A673 (cell line): Measurements from ENCODE around the gene ZNF41. TPM values are rescaled to one million over a fixed set of nuclear protein-coding genes. Genes with fewer than 3 reads are reported as not detected.

ENCODE experiments used
- BruUV-seq: library from RNA; stranded (reverse); fragments of 400-500 nt; replicated peaks from 2 replicates; lab custom pipeline; 2021; lab: Mats Ljungman, UMichigan
- CTCF ChIA-PET: fragments of 300-600 bp; sonication (Branson Sonifier 250); formaldehyde crosslinking; loops from one replicate; lab custom pipeline; 2022; ENCODE audit warnings: antibody characterized with exemption; lab: Charles Lee
- POLR2A ChIA-PET: fragments of 300-600 bp; sonication (Branson Sonifier 250); formaldehyde crosslinking; loops from one replicate; lab custom pipeline; 2022; ENCODE audit warnings: antibody characterized with exemption; ENCODE audit not compliant: low non-redundant PET; lab: Charles Lee
- DNase-seq: peaks from one replicate; pipeline ENCODE4 v3.0.0-alpha.2; 2015; ENCODE audit warnings: low spot score
- H3K27ac ChIP-seq: fragments of 200-600 bp; sonication (generic); 2 replicates; pipeline ENCODE4 v1.5.1; 2016; ENCODE audit warnings: mixed run types, low read depth, mild to moderate bottlenecking, mixed read lengths, antibody characterized with exemption, low read length; ENCODE audit not compliant: poor library complexity, severe bottlenecking
- H3K27me3 ChIP-seq: fragments of 200-600 bp; sonication (generic); replicated peaks from 2 replicates; pipeline ENCODE4 v1.6.1; 2017; ENCODE audit warnings: mixed run types, low read depth, mild to moderate bottlenecking, mixed read lengths, antibody characterized with exemption, low read length; ENCODE audit not compliant: insufficient read depth, poor library complexity
- H3K36me3 ChIP-seq: fragments of 200-600 bp; sonication (generic); 2 replicates; pipeline ENCODE4 v1.6.1; 2016; ENCODE audit warnings: mixed run types, mild to moderate bottlenecking, mixed read lengths, antibody characterized with exemption, low read length; ENCODE audit not compliant: insufficient read depth, poor library complexity, severe bottlenecking
- H3K4me1 ChIP-seq: fragments of 200-600 bp; sonication (generic); 2 replicates; pipeline ENCODE4 v1.6.1; 2017; ENCODE audit warnings: mixed run types, mild to moderate bottlenecking, mixed read lengths, antibody characterized with exemption, low read length; ENCODE audit not compliant: insufficient read depth, poor library complexity, severe bottlenecking
- H3K4me3 ChIP-seq: fragments of 200-600 bp; sonication (generic); 2 replicates; pipeline ENCODE4 v1.5.1; 2016; ENCODE audit warnings: low read depth, mixed run types, mild to moderate bottlenecking, mixed read lengths, low read length; ENCODE audit not compliant: poor library complexity, severe bottlenecking
- H3K9me3 ChIP-seq: fragments of 200-600 bp; sonication (generic); 2 replicates; pipeline ENCODE4 v1.6.1; 2016; ENCODE audit warnings: mixed run types, low read depth, mild to moderate bottlenecking, mixed read lengths, antibody characterized with exemption, low read length; ENCODE audit not compliant: poor library complexity, severe bottlenecking
- EZH2 ChIP-seq: fragments of 200-600 bp; sonication (generic); IDR thresholded peaks from 2 replicates; pipeline ENCODE4 v1.6.1; 2017; ENCODE audit warnings: borderline replicate concordance, low read depth, mild to moderate bottlenecking, mixed read lengths, antibody characterized with exemption, low read length; ENCODE audit not compliant: poor library complexity, severe bottlenecking
- intact Hi-C: fragments of 100-400 bp; cut with micrococcal nuclease; formaldehyde crosslinking; loops from one replicate; pipeline ENCODE4 v1.10.0; 2022; ENCODE audit not compliant: unreplicated experiment
- total RNA-seq: library from RNA; stranded (reverse); gene quantifications from 2 replicates; pipeline ENCODE4 v1.2.3, GENCODE V29; 2021
- TF ChIP-seq, protein P1 (sequence below): fragments of 300-800, 200-600 bp; sonication (generic); conservative IDR thresholded peaks from 2 replicates; pipeline ENCODE4 v1.5.1; 2017; ENCODE audit warnings: low read depth, mild to moderate bottlenecking, antibody characterized with exemption, low read length, moderate library complexity, mixed read lengths

ZNF41 gene
- total RNA-seq, 1 experiment from 2014 or later, result 6.4 TPM

- ChIA-PET POLR2A (no interaction called here), CTCF (no interaction called here)
- no peaks in the 10 kb centered on the region for H3K27me3 ChIP-seq
- TF ChIP-seq, protein P1, sequence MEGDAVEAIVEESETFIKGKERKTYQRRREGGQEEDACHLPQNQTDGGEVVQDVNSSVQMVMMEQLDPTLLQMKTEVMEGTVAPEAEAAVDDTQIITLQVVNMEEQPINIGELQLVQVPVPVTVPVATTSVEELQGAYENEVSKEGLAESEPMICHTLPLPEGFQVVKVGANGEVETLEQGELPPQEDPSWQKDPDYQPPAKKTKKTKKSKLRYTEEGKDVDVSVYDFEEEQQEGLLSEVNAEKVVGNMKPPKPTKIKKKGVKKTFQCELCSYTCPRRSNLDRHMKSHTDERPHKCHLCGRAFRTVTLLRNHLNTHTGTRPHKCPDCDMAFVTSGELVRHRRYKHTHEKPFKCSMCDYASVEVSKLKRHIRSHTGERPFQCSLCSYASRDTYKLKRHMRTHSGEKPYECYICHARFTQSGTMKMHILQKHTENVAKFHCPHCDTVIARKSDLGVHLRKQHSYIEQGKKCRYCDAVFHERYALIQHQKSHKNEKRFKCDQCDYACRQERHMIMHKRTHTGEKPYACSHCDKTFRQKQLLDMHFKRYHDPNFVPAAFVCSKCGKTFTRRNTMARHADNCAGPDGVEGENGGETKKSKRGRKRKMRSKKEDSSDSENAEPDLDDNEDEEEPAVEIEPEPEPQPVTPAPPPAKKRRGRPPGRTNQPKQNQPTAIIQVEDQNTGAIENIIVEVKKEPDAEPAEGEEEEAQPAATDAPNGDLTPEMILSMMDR, result no peak
- TF ChIP-seq EZH2, result no peak
- no TSS peak for BruUV-seq
- no peak for DNase-seq
- H3K9me3 ChIP-seq, result peaks cover 11% of the 10 kb centered on the region
- no peak overlapping the region for H3K27ac ChIP-seq
- no peak overlapping the region for H3K4me3 ChIP-seq
- H3K4me1 ChIP-seq, result no peaks in the 10 kb centered on the region
- no peaks in the 10 kb centered on the region for H3K36me3 ChIP-seq
- intact Hi-C loops, result no loop called here
Measured at GRCh38 chrX:47420962-47421361, 62.1 kb downstream of the ZNF41 start.

DNA sequence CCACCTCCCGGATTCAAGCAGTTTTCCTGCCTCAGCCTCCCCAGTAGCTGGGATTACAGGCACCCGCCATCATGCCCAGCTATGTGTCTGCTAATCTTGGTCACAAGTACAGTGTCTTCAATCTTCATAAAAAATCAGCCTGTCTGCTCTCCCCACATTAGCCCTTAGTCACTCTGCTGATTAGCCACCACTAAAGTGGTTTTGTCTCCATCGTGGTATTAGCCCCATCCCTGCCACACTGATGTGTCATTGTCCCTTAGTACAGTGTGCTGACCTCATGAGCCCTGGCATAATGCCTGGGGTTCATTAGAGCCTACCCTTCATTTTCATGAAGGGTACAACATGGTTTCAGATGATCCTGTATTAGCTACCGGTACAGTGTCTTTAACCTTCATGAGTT lies 62.8 kb downstream of the ZNF41 start:
- CTCF ChIA-PET, result no interaction called here
- POLR2A ChIA-PET, result no interaction called here
- Histone ChIP-seq H3K4me3 (no peak overlapping the region), H3K27me3 (no peaks in the 10 kb centered on the region), H3K27ac (no peak overlapping the region), H3K4me1 (no peaks in the 10 kb centered on the region), H3K9me3 (peaks cover 11% of the 10 kb centered on the region), H3K36me3 (no peaks in the 10 kb centered on the region)
- DNase-seq, result no peak
- no TSS peak for BruUV-seq
- intact Hi-C loops, result no loop called here
- TF ChIP-seq, protein P1, result no peak
- no peak for TF ChIP-seq EZH2

DNA sequence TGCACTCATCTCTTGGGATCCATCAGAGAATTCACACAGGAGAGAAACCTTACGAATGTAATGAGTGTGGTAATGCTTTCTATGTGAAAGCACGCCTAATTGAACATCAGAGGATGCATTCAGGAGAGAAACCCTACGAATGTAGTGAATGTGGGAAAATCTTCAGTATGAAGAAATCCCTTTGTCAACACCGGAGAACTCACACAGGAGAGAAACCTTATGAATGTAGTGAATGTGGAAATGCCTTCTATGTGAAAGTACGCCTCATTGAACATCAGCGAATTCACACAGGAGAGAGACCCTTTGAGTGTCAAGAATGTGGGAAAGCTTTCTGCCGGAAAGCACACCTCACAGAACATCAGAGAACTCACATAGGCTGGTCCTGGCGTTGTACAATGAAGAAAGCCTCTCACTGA lies 69.8 kb downstream of the ZNF41 start:
- DNase-seq, result no peak

More for the DNA sequence above, 69.8 kb downstream of the ZNF41 start:
- no peaks in the 10 kb centered on the region for H3K4me1 ChIP-seq
- BruUV-seq, result no TSS peak
- H3K4me3 ChIP-seq, result no peak overlapping the region
- no peaks in the 10 kb centered on the region for H3K36me3 ChIP-seq
- TF ChIP-seq, protein P1, result no peak
- no peak for TF ChIP-seq EZH2
- ChIA-PET CTCF (no interaction called here), POLR2A (no interaction called here)
- no peaks in the 10 kb centered on the region for H3K27me3 ChIP-seq
- peaks cover 46% of the 10 kb centered on the region for H3K9me3 ChIP-seq
- no peak overlapping the region for H3K27ac ChIP-seq
- intact Hi-C loops, result no loop called here

Other genes with a start within 250 kb of the ZNF41 start
- gene ZNF157, start 112.6 kb downstream of the ZNF41 start, total RNA-seq, result not detected in 2 replicates
- gene ARAF, start 78.0 kb upstream of the ZNF41 start, total RNA-seq, result 60.0 and 60.9 TPM in 2 replicates
- 386 and 471 TPM in 2 replicates for gene TIMP1, start 99.2 kb upstream of the ZNF41 start, total RNA-seq
- gene SYN1, start 136.6 kb upstream of the ZNF41 start, total RNA-seq, result 8.1 and 9.2 TPM in 2 replicates
- 1.9 and 2.3 TPM in 2 replicates for gene CFP, start 146.7 kb upstream of the ZNF41 start, total RNA-seq
- 47.6 and 49.7 TPM in 2 replicates for gene ELK1, start 167.3 kb upstream of the ZNF41 start, total RNA-seq
- 88.1 and 110 TPM in 2 replicates for gene UXT, start 176.0 kb upstream of the ZNF41 start, total RNA-seq